Measurements from ENCODE around the gene ELAVL4.

The ELAVL4 gene

DNA sequence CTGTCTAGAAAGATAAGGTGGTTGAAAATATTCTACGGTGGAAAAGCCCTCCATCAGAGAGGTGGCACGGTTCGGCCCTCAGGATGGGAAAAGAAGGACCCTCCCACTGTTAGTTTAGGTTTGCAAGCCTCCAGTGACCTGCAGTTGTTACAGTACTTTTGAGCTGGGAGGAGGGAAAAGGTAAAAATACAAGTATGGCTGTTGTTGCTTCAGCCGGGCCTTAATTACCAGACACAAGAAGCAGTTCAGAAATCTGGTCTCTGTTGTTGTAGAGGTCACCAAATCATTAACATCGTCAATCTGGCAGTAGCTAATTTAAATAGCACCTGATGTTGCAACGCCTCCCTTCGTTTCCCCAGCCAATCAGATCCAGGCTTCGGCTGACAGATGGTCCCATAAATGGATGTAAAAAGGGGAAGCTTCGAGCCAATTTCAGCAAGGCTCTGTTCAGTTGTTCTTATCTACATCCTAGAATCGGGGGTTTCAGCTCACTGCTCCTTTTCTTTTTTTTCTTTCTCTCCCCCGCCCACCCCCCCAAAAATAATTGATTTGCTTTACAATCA lies at the start of gene ELAVL4:
Gene ELAVL4, plus strand, starts transcription at position 424 of the 563 bp plus-strand sequence. CDS start 270 bp downstream, outside the sequence.
- Histone ChIP-seq H3K36me3 (ENCODE audit: control insufficient read depth, low read depth, low read length) (no peaks in the 10 kb centered on the region), H3K9ac (ENCODE audit: low read length) (no peak within 1 kb of the TSS), H3K4me1 (ENCODE audit: control insufficient read depth, low read depth, low read length) (peaks cover 23% of the 10 kb centered on the region), H3K9me3 (ENCODE audit: control insufficient read depth, low read depth, low read length) (no peaks in the 10 kb centered on the region), H3K27ac (ENCODE audit: low read length) (no peak within 1 kb of the TSS), H3K4me3 (ENCODE audit: low read length) (peak within 1 kb of the TSS; percentile 31), H3K27me3 (ENCODE audit: control insufficient read depth, insufficient read depth, low read length) (peaks cover 5% of the 10 kb centered on the region)

DNA sequence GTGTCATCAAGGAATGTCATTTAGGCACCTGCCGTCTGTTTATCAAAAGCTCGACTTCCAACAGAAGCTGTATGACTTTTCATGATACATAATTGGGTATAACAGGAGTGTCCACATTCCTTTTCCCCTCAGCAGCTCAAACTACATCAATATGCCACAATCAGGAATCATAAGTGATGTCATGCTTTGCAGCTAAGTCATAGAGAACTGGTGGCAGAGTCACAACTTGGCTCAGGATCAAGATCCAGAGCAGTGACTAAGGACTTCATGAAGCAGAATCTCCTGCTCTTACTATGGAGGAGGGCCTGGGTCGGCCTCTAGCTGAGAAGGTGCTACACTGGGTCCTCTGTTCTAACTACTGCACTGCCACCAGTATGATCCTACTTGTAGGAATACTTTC lies 48.4 kb upstream of the ELAVL4 start:
- Histone ChIP-seq H3K4me1 (ENCODE audit: control insufficient read depth, low read depth, low read length) (no peaks in the 10 kb centered on the region), H3K4me3 (ENCODE audit: low read length) (no peak overlapping the region), H3K9ac (ENCODE audit: low read length) (no peak overlapping the region), H3K9me3 (ENCODE audit: control insufficient read depth, low read depth, low read length) (no peaks in the 10 kb centered on the region), H3K27me3 (ENCODE audit: control insufficient read depth, insufficient read depth, low read length) (no peaks in the 10 kb centered on the region), H3K27ac (ENCODE audit: low read length) (no peak overlapping the region), H3K36me3 (ENCODE audit: control insufficient read depth, low read depth, low read length) (no peaks in the 10 kb centered on the region)

- Histone ChIP-seq H3K36me3 (ENCODE audit: control insufficient read depth, low read depth, low read length) (no peaks in the 10 kb centered on the region), H3K9ac (ENCODE audit: low read length) (no peak overlapping the region), H3K4me3 (ENCODE audit: low read length) (no peak overlapping the region), H3K4me1 (ENCODE audit: control insufficient read depth, low read depth, low read length) (no peaks in the 10 kb centered on the region), H3K9me3 (ENCODE audit: control insufficient read depth, low read depth, low read length) (no peaks in the 10 kb centered on the region), H3K27me3 (ENCODE audit: control insufficient read depth, insufficient read depth, low read length) (no peaks in the 10 kb centered on the region), H3K27ac (ENCODE audit: low read length) (no peak overlapping the region)
Observed at GRCh38 chr1:50066806-50067205, 41.9 kb upstream of the ELAVL4 start.

- no peak overlapping the region for H3K27ac ChIP-seq (ENCODE audit: low read length)
- H3K9me3 ChIP-seq (ENCODE audit: control insufficient read depth, low read depth, low read length), result no peaks in the 10 kb centered on the region
- H3K4me3 ChIP-seq (ENCODE audit: low read length), result no peak overlapping the region
- H3K4me1 ChIP-seq (ENCODE audit: control insufficient read depth, low read depth, low read length), result no peaks in the 10 kb centered on the region
- H3K36me3 ChIP-seq (ENCODE audit: control insufficient read depth, low read depth, low read length), result no peaks in the 10 kb centered on the region
- no peak overlapping the region for H3K9ac ChIP-seq (ENCODE audit: low read length)
- no peaks in the 10 kb centered on the region for H3K27me3 ChIP-seq (ENCODE audit: control insufficient read depth, insufficient read depth, low read length)
Observed at GRCh38 chr1:50074931-50075330, 33.8 kb upstream of the ELAVL4 start.

DNA sequence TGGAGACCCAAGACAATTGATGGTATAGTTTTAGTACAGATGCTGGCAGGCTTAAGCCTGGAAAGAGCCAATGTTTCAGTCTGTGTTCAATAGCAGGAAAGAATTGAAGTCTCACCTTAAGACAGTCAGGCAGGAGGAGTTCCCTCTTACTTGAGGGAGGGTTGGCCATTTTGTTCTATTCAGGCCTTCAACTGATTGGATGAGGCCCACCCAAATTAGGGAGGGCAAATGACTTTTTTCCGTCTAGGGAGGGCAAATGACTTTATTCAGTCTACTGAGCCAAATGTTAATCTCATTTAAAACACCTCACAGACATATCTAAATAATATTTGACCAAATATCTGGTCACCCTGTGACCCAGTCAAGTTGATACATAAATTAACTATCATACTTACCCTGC lies 31.4 kb upstream of the ELAVL4 start:
- Histone ChIP-seq H3K36me3 (ENCODE audit: control insufficient read depth, low read depth, low read length) (no peaks in the 10 kb centered on the region), H3K9ac (ENCODE audit: low read length) (no peak overlapping the region), H3K27ac (ENCODE audit: low read length) (no peak overlapping the region), H3K4me3 (ENCODE audit: low read length) (no peak overlapping the region), H3K9me3 (ENCODE audit: control insufficient read depth, low read depth, low read length) (no peaks in the 10 kb centered on the region), H3K4me1 (ENCODE audit: control insufficient read depth, low read depth, low read length) (no peaks in the 10 kb centered on the region), H3K27me3 (ENCODE audit: control insufficient read depth, insufficient read depth, low read length) (no peaks in the 10 kb centered on the region)

- H3K9me3 ChIP-seq (ENCODE audit: control insufficient read depth, low read depth, low read length), result no peaks in the 10 kb centered on the region
- no peaks in the 10 kb centered on the region for H3K4me1 ChIP-seq (ENCODE audit: control insufficient read depth, low read depth, low read length)
- H3K27me3 ChIP-seq (ENCODE audit: control insufficient read depth, insufficient read depth, low read length), result no peaks in the 10 kb centered on the region
- no peak overlapping the region for H3K4me3 ChIP-seq (ENCODE audit: low read length)
- no peak overlapping the region for H3K27ac ChIP-seq (ENCODE audit: low read length)
- no peak overlapping the region for H3K9ac ChIP-seq (ENCODE audit: low read length)
- H3K36me3 ChIP-seq (ENCODE audit: control insufficient read depth, low read depth, low read length), result no peaks in the 10 kb centered on the region
Observed at GRCh38 chr1:50080904-50081586, 27.7 kb upstream of the ELAVL4 start.

GRCh38 chr1:50084389-50084788 lies 24.3 kb upstream of the ELAVL4 start:
- Histone ChIP-seq H3K27ac (ENCODE audit: low read length) (no peak overlapping the region), H3K4me3 (ENCODE audit: low read length) (no peak overlapping the region), H3K4me1 (ENCODE audit: control insufficient read depth, low read depth, low read length) (no peaks in the 10 kb centered on the region), H3K9ac (ENCODE audit: low read length) (no peak overlapping the region), H3K36me3 (ENCODE audit: control insufficient read depth, low read depth, low read length) (no peaks in the 10 kb centered on the region), H3K27me3 (ENCODE audit: control insufficient read depth, insufficient read depth, low read length) (no peaks in the 10 kb centered on the region), H3K9me3 (ENCODE audit: control insufficient read depth, low read depth, low read length) (no peaks in the 10 kb centered on the region)

- Histone ChIP-seq H3K27me3 (ENCODE audit: control insufficient read depth, insufficient read depth, low read length) (no peaks in the 10 kb centered on the region), H3K4me1 (ENCODE audit: control insufficient read depth, low read depth, low read length) (no peaks in the 10 kb centered on the region), H3K9ac (ENCODE audit: low read length) (no peak overlapping the region), H3K9me3 (ENCODE audit: control insufficient read depth, low read depth, low read length) (no peaks in the 10 kb centered on the region), H3K4me3 (ENCODE audit: low read length) (no peak overlapping the region), H3K36me3 (ENCODE audit: control insufficient read depth, low read depth, low read length) (no peaks in the 10 kb centered on the region), H3K27ac (ENCODE audit: low read length) (no peak overlapping the region)
Observed at GRCh38 chr1:50091068-50091467, 17.7 kb upstream of the ELAVL4 start.

GRCh38 chr1:50095716-50096115 lies 13.0 kb upstream of the ELAVL4 start:
- H3K36me3 ChIP-seq (ENCODE audit: control insufficient read depth, low read depth, low read length), result no peaks in the 10 kb centered on the region
- H3K27me3 ChIP-seq (ENCODE audit: control insufficient read depth, insufficient read depth, low read length), result no peaks in the 10 kb centered on the region
- no peak overlapping the region for H3K4me3 ChIP-seq (ENCODE audit: low read length)
- no peaks in the 10 kb centered on the region for H3K9me3 ChIP-seq (ENCODE audit: control insufficient read depth, low read depth, low read length)
- H3K27ac ChIP-seq (ENCODE audit: low read length), result no peak overlapping the region
- H3K9ac ChIP-seq (ENCODE audit: low read length), result no peak overlapping the region
- no peaks in the 10 kb centered on the region for H3K4me1 ChIP-seq (ENCODE audit: control insufficient read depth, low read depth, low read length)

DNA sequence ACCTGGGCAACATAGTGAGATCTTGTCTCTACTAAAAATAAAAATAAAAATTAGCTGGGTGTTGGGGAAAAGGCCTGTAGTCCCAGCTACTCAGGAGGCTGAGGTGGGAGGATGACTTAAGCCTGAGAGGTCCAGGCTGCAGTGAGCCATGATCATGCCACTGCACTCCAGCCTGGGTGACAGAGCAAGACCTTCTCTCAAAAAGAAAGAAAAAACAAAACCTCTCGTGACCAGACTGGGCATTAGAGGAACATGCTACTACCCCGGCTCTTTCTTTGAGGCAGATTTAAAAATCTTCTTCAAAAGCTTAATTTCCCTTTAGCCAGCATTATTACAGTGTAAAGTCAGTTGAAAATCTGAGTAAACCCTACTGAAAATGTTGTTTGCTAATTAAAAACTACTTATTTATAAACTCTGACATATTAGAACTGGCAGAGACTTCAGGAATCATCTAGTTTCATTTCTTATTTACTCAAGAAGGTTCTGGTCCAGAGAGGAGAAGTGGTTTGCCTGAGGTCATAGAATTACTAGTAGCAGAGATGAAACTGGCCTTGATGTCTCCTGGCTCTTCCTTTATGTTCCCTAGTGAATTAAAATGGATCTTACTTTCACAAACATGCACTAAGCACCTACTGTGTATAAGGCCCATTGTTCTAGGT lies 11.6 kb upstream of the ELAVL4 start:
- Histone ChIP-seq H3K9me3 (ENCODE audit: control insufficient read depth, low read depth, low read length) (no peaks in the 10 kb centered on the region), H3K27me3 (ENCODE audit: control insufficient read depth, insufficient read depth, low read length) (no peaks in the 10 kb centered on the region), H3K9ac (ENCODE audit: low read length) (no peak overlapping the region), H3K27ac (ENCODE audit: low read length) (no peak overlapping the region), H3K4me1 (ENCODE audit: control insufficient read depth, low read depth, low read length) (no peaks in the 10 kb centered on the region), H3K4me3 (ENCODE audit: low read length) (no peak overlapping the region), H3K36me3 (ENCODE audit: control insufficient read depth, low read depth, low read length) (no peaks in the 10 kb centered on the region)

DNA sequence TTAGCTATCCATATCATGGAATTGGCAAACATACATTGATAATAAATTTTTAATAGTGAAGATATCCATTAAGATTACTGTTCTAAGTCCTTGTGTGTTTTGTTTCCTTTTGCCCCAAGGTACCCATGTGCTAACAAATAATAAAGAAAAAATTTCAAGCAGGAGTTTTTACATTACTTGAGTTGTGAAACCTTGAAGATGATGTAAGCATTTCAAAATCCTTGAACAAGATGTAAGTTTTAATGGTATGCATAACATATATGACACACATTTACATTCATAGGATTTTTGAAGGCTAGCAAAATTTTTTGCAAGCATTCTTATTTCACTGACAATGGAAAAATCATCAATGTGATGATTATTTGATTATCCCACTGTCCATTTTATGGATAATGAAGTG lies 10.9 kb upstream of the ELAVL4 start:
- Histone ChIP-seq H3K36me3 (ENCODE audit: control insufficient read depth, low read depth, low read length) (no peaks in the 10 kb centered on the region), H3K4me1 (ENCODE audit: control insufficient read depth, low read depth, low read length) (no peaks in the 10 kb centered on the region), H3K27ac (ENCODE audit: low read length) (no peak overlapping the region), H3K27me3 (ENCODE audit: control insufficient read depth, insufficient read depth, low read length) (no peaks in the 10 kb centered on the region), H3K9me3 (ENCODE audit: control insufficient read depth, low read depth, low read length) (no peaks in the 10 kb centered on the region), H3K4me3 (ENCODE audit: low read length) (no peak overlapping the region), H3K9ac (ENCODE audit: low read length) (no peak overlapping the region)

DNA sequence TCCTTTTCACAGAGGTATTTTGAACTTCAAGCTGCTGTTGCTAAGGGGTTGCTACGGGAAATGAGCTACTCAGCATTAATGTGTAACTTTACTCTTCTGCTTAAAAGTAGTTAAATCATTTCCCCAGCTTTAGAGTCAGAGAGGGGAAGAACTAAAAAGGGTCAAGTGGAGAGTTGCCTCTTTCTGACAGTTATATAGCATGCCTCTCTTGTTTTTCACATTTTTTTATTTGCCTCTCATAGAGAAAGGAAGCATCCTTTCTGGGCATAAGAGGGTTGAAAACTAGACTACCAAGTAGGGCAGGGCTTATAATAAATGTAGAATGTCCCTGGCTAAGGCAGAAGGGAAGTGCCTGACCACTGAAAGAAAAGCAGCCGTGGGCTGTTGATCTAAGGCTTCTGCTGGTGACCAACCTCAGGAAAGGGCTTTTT lies 10.1 kb upstream of the ELAVL4 start:
- Histone ChIP-seq H3K9me3 (ENCODE audit: control insufficient read depth, low read depth, low read length) (no peaks in the 10 kb centered on the region), H3K27ac (ENCODE audit: low read length) (no peak overlapping the region), H3K4me3 (ENCODE audit: low read length) (no peak overlapping the region), H3K36me3 (ENCODE audit: control insufficient read depth, low read depth, low read length) (no peaks in the 10 kb centered on the region), H3K9ac (ENCODE audit: low read length) (no peak overlapping the region), H3K27me3 (ENCODE audit: control insufficient read depth, insufficient read depth, low read length) (no peaks in the 10 kb centered on the region), H3K4me1 (ENCODE audit: control insufficient read depth, low read depth, low read length) (no peaks in the 10 kb centered on the region)

Measured in iPS-18a (cell line).